ENCODE measurements around the gene SLC27A1.

- TF ChIP-seq TAF1 (IDR thresholded peaks at IDR 0.05; ENCODE audit: borderline replicate concordance, insufficient read depth, low read length), result no peak
- TF ChIP-seq POLR2AphosphoS5 (IDR thresholded peaks at IDR 0.05; ENCODE audit: low read depth, low read length), result no peak
- TF ChIP-seq REST (IDR thresholded peaks at IDR 0.05; ENCODE audit: insufficient read depth in 1 of 2, low read depth in 2 of 2, low read length in 2 of 2), result no peak
These were observed 47.6 kb downstream of the SLC27A1 start for GRCh38 chr19:17517898-17518297.
